GM10266 (cell line): ENCODE results near the gene SPATA2L.
"Not testable (repeated sequence)": the region's sequence is repeated elsewhere in the genome, so short reads cannot be mapped to it uniquely, and the experiment has no call there.

ENCODE experiments used
- DNase-seq: peaks from one replicate; pipeline ENCODE4 v3.0.0; 2012; ENCODE audit errors: extremely low spot score
- TF ChIP-seq, protein P1 (sequence below): IDR thresholded peaks from 2 replicates; pipeline ENCODE4 v1.5.1; 2012; ENCODE audit warnings: mild to moderate bottlenecking, low read depth; ENCODE audit not compliant: control insufficient read depth, insufficient read depth; ENCODE audit errors: missing control alignments

Gene SPATA2L

DNA sequence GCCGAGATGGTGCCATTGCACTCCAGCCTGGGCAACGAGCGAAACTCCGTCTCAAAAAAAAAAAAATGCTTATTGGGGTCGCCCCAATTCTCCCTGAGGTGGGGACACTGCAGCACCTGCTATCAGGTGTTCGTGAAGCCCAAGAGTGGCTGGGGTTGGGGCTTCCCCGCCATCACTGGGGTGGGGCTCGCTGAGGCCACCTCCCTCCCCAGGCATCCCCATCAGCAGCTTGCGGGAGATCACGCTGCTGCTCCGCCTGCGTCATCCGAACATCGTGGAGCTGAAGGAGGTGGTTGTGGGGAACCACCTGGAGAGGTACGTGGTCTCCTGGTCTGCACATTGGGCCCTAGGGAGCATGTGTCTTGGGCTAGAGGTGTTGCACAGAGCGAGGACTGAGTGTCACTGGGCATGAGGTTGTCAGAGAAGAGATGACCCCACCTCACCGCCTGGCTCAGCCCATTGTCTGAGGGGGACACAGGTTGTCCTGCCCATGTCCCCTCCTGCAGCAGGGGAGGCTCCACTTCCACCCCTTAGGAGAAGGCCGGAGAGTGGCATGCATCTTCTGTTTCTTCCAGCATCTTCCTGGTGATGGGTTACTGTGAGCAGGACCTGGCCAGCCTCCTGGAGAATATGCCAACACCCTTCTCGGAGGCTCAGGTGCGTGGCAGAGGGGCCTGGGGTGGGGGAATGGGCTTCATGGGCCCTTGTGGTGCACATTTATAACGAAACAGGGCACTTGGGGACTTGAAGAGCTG, 10.1 kb downstream of the SPATA2L start:
- TF ChIP-seq, protein P1, sequence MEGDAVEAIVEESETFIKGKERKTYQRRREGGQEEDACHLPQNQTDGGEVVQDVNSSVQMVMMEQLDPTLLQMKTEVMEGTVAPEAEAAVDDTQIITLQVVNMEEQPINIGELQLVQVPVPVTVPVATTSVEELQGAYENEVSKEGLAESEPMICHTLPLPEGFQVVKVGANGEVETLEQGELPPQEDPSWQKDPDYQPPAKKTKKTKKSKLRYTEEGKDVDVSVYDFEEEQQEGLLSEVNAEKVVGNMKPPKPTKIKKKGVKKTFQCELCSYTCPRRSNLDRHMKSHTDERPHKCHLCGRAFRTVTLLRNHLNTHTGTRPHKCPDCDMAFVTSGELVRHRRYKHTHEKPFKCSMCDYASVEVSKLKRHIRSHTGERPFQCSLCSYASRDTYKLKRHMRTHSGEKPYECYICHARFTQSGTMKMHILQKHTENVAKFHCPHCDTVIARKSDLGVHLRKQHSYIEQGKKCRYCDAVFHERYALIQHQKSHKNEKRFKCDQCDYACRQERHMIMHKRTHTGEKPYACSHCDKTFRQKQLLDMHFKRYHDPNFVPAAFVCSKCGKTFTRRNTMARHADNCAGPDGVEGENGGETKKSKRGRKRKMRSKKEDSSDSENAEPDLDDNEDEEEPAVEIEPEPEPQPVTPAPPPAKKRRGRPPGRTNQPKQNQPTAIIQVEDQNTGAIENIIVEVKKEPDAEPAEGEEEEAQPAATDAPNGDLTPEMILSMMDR: no peak
- DNase-seq: no peak

DNA sequence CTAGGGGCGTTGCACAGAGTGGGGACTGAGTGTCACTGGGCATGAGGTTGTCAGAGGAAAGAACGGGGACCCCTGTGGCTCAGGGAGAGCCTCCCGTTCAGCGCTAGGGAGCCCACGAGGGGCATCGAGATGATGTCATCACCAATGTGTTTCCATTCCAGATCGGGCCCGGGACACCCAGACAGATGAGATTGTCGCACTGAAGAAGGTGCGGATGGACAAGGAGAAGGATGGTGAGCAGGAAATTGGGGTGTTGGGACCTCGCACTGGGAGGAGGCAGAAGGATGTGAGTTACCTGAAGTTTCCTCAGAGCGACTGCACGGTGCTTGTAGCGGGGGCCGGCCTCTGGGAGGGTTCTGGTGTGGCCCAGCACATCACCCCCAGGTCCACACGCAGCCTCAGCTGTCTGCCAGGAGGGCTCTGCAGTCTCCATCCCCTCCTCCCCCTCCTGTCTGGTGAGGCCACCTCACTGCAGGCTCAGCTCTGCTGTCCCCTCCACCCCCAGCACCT, 11.1 kb downstream of the SPATA2L start:
- DNase-seq: peak; percentile 5
- TF ChIP-seq, protein P1: no peak

DNA sequence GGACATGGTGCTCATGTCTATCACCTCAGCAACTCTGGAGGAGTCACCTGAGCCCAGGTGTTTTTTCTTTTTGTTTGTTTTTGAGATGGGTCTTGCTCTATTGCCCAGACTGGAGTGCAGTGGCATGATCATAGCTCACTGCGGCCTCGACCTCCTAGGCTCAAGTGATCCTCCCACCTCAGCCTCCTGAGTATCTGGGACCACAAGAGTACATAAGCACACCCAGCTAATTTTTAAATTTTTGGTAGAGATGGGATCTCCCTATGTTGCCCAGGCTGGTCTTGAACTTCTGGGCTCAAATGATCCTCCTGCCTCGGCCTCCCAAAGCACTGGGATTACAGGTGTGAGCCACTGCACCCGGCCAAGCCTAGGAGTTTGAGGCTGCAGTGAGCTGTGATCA, 11.9 kb downstream of the SPATA2L start:
- DNase-seq: not testable (repeated sequence)

DNA sequence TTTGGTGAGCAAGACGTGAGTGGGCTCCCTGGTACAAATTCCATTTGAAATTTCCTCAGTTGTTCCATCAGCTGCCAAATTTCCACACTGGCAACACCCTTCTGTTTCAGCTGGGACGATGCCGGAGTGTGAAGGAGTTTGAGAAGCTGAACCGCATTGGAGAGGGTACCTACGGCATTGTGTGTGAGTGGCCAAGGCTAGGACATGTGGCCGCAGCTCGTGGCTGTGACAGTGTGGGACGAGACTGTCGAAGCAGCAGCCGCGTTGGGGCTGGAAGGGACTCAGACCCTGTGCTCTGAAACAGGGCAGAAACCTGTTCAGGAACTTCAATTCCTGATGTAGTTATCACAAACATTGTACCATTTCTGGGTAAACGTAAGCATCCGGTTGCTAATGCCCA, 12.4 kb downstream of the SPATA2L start:
- TF ChIP-seq, protein P1: no peak
- DNase-seq: no peak

DNA sequence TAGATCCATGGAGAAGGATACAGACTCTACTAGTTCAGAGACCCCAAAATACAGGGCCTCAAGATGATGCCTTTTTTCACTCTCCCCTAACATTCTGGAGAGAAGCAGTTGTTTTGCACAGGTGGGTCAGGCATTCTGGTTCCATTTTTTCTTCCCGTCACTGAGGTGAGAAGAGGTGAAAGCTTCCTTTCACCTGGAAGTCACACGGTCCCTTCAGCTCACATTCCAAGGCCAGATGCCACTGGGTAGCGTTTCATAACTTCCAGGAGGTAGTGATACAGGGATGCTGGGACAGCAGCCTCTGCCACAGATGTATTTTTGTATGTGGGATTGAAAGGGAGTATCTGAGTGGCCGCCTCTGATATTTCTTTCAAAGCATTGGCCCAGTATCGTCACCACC, 13.1 kb downstream of the SPATA2L start:
- no peak for DNase-seq
- TF ChIP-seq, protein P1: no peak

DNA sequence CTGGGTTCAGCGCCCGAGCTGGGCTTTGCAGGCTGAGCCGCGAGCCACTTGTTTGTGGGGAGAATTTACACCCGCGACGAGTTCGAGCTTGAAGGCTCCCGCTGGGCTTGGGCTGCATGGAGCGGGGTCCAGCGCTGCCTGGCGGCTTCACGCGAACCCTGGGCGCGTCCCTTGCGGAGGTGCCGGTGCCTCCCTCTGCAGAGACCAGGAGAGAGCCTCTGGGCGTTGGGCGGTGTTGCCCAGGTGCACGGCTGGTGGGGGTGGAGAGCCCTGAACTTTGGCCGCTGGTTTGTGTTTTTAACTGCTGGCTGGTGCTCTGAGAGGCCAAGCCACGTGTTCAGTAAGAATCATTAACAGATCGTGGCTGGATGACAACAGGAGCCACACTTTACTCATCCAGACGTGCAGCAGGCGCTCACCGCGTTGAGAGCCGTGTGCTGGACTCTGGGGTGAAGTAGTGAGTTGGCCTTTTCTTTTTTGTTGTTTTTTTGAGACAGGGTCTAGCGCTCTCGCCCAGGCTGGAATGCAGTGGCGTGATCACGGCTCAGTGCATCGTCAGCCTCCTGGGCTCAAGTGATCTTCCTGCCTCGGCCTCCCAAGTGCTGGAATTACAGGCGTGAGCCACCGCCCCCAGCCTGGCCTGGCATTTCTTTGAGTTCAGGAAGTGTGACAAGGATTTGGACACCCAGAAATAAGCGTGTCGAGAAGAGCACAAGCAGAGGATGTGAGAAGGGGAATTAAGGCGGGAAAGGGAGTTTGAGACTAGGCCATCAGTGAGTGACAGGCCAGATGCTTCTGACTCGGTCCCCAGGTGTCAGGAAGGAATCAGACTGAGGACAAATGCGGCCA, 14.2 kb downstream of the SPATA2L start:
- DNase-seq: no peak
- TF ChIP-seq, protein P1: no peak

DNA sequence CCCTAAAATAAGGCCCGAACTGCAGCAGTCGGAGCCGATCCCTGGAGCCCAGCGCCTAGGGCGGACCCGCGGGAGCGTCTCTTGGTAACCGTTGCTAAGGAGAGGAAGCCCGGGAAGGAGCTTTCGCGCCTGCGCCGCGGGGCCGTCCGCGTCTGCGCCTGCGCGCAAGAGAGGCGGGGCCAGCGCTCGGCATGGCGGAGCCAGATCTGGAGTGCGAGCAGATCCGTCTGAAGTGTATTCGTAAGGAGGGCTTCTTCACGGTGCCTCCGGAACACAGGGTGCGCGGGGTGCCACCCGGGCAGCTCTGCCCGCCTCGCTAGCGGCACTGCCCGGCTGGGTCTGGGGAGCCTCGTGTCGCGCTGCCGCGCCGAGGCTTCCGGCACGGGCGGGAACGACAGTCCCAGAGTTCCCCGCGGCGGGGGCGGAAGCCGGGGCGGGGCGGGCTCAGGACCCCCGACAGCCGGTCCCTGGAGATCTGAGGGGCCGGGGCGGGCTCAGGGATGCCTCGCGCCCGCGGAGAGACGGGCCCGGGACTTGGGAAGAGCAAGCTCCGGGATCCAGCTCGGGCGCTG, 14.9 kb downstream of the SPATA2L start, which contains the start of gene CDK10:
TSS of gene CDK10 (plus strand) at position 170 of the 572 bp plus-strand sequence. CDS start at position 192, 22 bp downstream.
- TF ChIP-seq, protein P1: no peak
- peak; percentile 99 for DNase-seq
